ENCODE results near the gene SDHA. TPM values are rescaled to one million over a fixed set of nuclear protein-coding genes. Genes with fewer than 3 reads are reported as not detected.

Gene SDHA
- total and polyA plus RNA-seq, 9 of the 15 experiments (the other 6 are each of a cell fraction or from before 2014, with no cell fraction given): 82.9 to 191 (median 130) TPM

DNA sequence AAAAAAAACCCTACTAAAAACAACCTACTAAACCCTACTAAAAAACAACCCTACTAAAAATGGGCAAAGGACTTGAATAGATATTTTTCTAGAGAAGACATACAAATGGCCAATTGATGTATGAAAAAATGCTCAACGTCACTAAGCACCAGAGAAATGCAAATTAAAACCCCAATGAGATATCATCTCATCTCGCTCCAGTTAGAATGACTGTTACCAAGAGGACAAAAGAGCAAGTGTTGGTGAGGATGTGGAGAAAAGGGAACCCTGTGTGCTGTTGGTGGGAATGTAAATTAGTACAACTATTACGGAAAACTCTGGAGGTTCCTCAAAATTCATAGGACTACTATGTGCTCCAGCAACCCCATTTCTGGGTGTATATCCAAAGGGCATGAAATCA is 10.8 kb downstream of the SDHA start:
- H3K27ac ChIP-seq (ENCODE audit: extremely low read depth, low read depth, low read length): no peak overlapping the region
- no peaks in the 10 kb centered on the region; the same call in 1 of the 2 replicates for H4K20me1 ChIP-seq (replicated peaks; ENCODE audit: control insufficient read depth, insufficient read depth, low read length)
- no peaks in the 10 kb centered on the region for H3K27me3 ChIP-seq (ENCODE audit: control insufficient read depth in 2 of 2, insufficient read depth in 2 of 2, low read length in 2 of 2)
- no peak for DNase-seq (ENCODE audit: extremely low read depth in 1 of 4, low spot score in 3 of 4)
- no peak for ATAC-seq
- FAIRE-seq: no peak
- WGBS (ENCODE audit: insufficient coverage, low coverage, missing lambda C conversion rate): 92% methylated on average over 3 of the region's 3 CpGs
- peaks cover 2% of the 10 kb centered on the region for H3K79me2 ChIP-seq (ENCODE audit: control insufficient read depth, insufficient read depth, low read length)
- H3K9me3 ChIP-seq (replicated peaks; ENCODE audit: control insufficient read depth, insufficient read depth, low read depth, low read length): no peaks in the 10 kb centered on the region
- H3K4me1 ChIP-seq (replicated peaks in 1 of 2; ENCODE audit: control insufficient read depth in 2 of 2, insufficient read depth in 2 of 2, low read length in 2 of 2): no peaks in the 10 kb centered on the region
- no peak overlapping the region for H3K4me2 ChIP-seq (ENCODE audit: insufficient read depth, low read length)
- BruUV-seq (replicated peaks): no TSS peak
- H3K4me3 ChIP-seq: no peak overlapping the region
- H3K36me3 ChIP-seq (ENCODE audit: control insufficient read depth, insufficient read depth, low read length): peaks cover 95% of the 10 kb centered on the region
- no peaks in the 10 kb centered on the region for H3K9me1 ChIP-seq (ENCODE audit: control insufficient read depth, insufficient read depth, low read length)
- no peak for TF ChIP-seq LARP7 (IDR thresholded peaks at IDR 0.05)
- TF ChIP-seq, protein P1, sequence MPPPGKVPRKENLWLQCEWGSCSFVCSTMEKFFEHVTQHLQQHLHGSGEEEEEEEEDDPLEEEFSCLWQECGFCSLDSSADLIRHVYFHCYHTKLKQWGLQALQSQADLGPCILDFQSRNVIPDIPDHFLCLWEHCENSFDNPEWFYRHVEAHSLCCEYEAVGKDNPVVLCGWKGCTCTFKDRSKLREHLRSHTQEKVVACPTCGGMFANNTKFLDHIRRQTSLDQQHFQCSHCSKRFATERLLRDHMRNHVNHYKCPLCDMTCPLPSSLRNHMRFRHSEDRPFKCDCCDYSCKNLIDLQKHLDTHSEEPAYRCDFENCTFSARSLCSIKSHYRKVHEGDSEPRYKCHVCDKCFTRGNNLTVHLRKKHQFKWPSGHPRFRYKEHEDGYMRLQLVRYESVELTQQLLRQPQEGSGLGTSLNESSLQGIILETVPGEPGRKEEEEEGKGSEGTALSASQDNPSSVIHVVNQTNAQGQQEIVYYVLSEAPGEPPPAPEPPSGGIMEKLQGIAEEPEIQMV (tag; conservative IDR thresholded peaks at IDR 0.05; ENCODE audit: low read depth): no peak
- TF ChIP-seq POLR3G (IDR thresholded peaks at IDR 0.05; ENCODE audit: extremely low read depth, insufficient read length, insufficient replicate concordance): no peak
- TF ChIP-seq, protein P2, sequence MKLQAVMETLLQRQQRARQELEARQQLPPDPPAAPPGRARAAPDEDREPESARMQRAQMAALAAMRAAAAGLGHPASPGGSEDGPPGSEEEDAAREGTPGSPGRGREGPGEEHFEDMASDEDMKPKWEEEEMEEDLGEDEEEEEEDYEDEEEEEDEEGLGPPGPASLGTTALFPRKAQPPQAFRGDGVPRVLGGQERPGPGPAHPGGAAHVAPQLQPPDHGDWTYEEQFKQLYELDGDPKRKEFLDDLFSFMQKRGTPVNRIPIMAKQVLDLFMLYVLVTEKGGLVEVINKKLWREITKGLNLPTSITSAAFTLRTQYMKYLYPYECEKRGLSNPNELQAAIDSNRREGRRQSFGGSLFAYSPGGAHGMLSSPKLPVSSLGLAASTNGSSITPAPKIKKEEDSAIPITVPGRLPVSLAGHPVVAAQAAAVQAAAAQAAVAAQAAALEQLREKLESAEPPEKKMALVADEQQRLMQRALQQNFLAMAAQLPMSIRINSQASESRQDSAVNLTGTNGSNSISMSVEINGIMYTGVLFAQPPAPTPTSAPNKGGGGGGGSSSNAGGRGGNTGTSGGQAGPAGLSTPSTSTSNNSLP (IDR thresholded peaks at IDR 0.05; ENCODE audit: borderline replicate concordance, low read depth, low read length): no peak
- TF ChIP-seq POLR2AphosphoS5 (IDR thresholded peaks at IDR 0.05; ENCODE audit: control insufficient read depth, insufficient read depth, low read depth, low read length): no peak
- TF ChIP-seq SP2 (IDR thresholded peaks at IDR 0.05; ENCODE audit: extremely low read depth, low read depth, low read length, poor library complexity, severe bottlenecking): no peak
- TF ChIP-seq SAFB (IDR thresholded peaks at IDR 0.05; ENCODE audit: borderline replicate concordance, low read depth, low read length): no peak
- no peak for TF ChIP-seq SOX6 (IDR thresholded peaks at IDR 0.05)
- TF ChIP-seq, protein P3, sequence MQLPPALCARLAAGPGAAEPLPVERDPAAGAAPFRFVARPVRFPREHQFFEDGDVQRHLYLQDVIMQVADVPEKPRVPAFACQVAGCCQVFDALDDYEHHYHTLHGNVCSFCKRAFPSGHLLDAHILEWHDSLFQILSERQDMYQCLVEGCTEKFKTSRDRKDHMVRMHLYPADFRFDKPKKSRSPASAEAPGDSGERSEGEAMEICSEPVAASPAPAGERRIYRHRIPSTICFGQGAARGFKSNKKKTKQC (CRISPR knock-in tag; IDR thresholded peaks at IDR 0.05): no peak
- no peak for TF ChIP-seq ZNF146 (CRISPR knock-in tag; IDR thresholded peaks at IDR 0.05; ENCODE audit: unreplicated experiment)
- no peak for TF ChIP-seq TAF1 (IDR thresholded peaks at IDR 0.05; ENCODE audit: control insufficient read depth, extremely low read depth, insufficient read depth, low read length, severe bottlenecking)
- no peak overlapping the region for H3K9ac ChIP-seq (ENCODE audit: insufficient read depth in 1 of 2, low read depth in 2 of 2, low read length in 2 of 2)
- POLR2A ChIA-PET: interaction anchor here (1.0 kb wide), 1 partner anchor 8 kb away, joined by 4 read pairs; no protein-coding TSS in a partner anchor
- CTCF ChIA-PET (ENCODE audit: low intra/inter-chr PET ratio): no interaction called here
- H2AFZ ChIP-seq (ENCODE audit: low read depth, low read length): no peak overlapping the region
- in situ Hi-C loops (cut with MboI) (no loop called here), intact Hi-C loops (cut with micrococcal nuclease) (no loop called here)

Data from K562 (cell line).